Astrocyte of the cerebellum (primary cell): Measurements from ENCODE around the gene STARD8.

Experiments
- DNase-seq: peaks from one replicate; pipeline ENCODE4 v3.0.0-alpha.2; 2011; ENCODE audit warnings: low read depth
- H3K4me3 ChIP-seq: 2 replicates; pipeline ENCODE4 v1.5.1; 2011; ENCODE audit warnings: mild to moderate bottlenecking, low read depth, low read length, moderate library complexity
- in situ Hi-C: cut with HindIII; loops from 2 replicates; pipeline ENCODE4 v1.10.0; 2017; ENCODE audit warnings: low sequenced_read_pairs
- TF ChIP-seq, protein P1 (sequence below): IDR thresholded peaks from 2 replicates; pipeline ENCODE4 v1.5.1; 2012; ENCODE audit warnings: low read length, low read depth, moderate library complexity, mild to moderate bottlenecking; ENCODE audit errors: missing control alignments

The STARD8 gene

DNA sequence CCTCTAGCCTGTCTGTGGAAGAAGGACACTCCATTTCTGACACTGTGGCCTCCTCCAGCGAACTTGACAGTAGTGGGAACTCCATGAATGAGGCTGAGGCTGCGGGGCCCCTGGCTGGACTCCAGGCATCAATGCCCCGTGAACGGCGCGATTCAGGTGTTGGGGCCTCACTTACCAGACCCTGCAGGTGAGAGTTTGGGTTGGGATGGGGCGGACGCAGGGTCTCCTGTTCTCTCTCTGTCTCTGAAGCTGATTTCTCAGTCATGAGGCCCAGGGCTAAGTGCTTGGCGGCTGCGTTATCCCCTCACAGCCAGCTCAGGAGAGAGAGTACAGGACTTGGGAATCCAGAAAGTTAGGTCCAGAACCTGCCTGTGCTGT is 71.0 kb downstream of the STARD8 start:
- TF ChIP-seq, protein P1, sequence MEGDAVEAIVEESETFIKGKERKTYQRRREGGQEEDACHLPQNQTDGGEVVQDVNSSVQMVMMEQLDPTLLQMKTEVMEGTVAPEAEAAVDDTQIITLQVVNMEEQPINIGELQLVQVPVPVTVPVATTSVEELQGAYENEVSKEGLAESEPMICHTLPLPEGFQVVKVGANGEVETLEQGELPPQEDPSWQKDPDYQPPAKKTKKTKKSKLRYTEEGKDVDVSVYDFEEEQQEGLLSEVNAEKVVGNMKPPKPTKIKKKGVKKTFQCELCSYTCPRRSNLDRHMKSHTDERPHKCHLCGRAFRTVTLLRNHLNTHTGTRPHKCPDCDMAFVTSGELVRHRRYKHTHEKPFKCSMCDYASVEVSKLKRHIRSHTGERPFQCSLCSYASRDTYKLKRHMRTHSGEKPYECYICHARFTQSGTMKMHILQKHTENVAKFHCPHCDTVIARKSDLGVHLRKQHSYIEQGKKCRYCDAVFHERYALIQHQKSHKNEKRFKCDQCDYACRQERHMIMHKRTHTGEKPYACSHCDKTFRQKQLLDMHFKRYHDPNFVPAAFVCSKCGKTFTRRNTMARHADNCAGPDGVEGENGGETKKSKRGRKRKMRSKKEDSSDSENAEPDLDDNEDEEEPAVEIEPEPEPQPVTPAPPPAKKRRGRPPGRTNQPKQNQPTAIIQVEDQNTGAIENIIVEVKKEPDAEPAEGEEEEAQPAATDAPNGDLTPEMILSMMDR, result no peak
- in situ Hi-C loops, result no loop called here
- no peak for DNase-seq
- H3K4me3 ChIP-seq, result no peak overlapping the region

DNA sequence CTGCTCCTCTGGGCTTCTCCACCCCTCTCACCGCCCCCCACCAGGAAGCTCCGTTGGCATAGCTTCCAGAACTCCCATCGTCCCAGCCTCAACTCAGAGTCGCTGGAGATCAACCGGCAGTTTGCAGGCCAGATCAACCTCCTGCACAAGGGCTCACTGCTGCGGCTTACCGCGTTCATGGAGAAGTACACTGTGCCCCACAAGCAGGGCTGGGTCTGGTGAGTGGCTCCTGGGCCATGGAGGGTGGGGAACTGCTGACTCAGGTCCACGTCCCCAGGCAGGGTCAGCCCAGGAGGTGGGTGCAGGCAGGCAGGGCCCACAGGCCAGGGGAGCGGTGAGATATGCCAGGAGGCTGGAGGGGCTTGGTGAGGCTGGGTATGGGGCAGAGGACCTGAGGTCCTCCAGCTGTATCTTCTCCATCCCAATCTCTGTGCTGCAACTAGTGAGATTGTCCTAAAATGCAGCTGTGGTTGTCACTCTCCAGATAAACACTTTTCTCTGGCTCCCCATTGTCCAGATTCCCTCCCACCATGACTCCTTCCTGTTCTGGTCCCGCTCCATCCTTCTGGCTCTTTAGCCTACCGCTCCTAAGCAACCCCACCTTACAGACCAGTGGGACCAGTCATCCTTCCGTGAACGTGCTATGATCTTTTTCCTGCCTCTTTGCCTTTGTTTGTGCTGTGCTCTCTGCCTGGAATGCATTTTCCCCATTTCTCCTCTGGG is 71.9 kb downstream of the STARD8 start:
- no peak for DNase-seq
- no peak overlapping the region for H3K4me3 ChIP-seq
- in situ Hi-C loops, result no loop called here
- TF ChIP-seq, protein P1, result no peak

DNA sequence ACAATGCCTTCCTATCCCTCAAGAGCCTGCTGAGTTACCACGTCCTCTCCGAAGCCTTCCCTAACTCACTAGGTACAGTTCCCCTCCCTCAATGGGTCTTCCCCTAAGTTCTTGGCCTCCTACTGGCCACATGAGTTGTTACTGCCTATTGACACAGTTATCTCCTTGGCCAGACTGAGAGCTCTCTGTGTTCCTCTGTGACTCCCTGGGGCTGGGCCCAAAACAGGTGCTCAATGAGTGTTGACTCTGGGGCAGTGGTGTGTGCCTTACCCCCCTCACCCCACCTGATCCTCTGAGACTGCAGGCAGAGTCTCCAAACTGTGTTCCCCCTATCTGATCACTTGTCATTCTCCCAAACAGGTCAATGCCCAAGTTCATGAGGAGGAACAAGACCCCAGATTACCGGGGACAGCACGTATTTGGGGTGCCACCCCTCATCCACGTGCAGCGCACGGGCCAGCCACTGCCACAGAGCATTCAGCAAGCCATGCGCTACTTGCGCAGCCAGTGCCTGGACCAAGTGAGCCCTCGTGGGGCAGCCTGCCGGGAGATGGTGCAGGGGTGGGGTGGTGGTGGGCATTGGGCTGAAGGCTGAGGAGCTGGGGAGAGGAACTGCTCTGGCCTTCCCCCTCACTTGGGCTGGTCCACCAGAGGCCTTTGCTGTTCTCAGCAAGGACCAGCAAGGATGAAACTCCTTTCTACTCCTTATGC is 72.6 kb downstream of the STARD8 start:
- in situ Hi-C loops, result no loop called here
- TF ChIP-seq, protein P1, result peak; percentile 33
- no peak for DNase-seq
- H3K4me3 ChIP-seq, result no peak overlapping the region

DNA sequence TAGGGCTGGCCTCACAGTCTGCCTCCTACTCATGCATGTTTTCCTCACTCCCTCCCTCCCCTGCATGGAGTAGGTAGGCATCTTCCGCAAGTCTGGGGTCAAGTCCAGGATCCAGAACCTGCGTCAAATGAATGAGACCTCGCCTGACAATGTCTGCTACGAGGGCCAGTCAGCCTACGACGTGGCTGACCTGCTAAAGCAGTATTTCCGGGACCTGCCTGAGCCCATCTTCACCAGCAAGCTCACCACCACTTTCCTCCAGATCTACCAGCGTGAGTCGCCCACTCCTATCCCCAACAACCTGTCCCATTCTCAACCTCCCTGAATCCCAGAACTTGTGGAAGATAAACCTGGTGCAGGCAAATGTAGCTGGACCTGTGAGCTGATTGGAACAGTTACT is 73.4 kb downstream of the STARD8 start:
- no peak overlapping the region for H3K4me3 ChIP-seq
- in situ Hi-C loops, result no loop called here
- TF ChIP-seq, protein P1, result no peak
- DNase-seq, result no peak

DNA sequence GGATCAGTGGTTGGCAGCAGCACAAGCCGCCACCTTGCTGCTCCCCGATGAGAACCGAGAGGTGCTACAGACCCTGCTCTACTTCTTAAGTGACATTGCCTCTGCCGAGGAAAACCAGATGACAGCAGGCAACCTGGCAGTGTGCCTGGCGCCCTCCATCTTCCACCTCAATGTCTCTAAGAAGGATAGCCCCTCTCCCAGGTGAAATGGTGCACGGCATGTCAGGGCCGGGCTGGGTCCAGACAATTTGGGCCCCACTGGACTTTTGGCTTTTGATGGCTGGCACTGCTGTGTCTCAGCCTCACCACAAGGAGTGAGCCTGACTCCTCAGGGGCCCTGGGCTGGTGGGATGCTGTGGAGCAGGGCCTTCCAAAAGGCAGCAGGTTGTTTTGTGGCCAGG is 74.1 kb downstream of the STARD8 start:
- H3K4me3 ChIP-seq, result no peak overlapping the region
- TF ChIP-seq, protein P1, result no peak
- in situ Hi-C loops, result no loop called here

DNA sequence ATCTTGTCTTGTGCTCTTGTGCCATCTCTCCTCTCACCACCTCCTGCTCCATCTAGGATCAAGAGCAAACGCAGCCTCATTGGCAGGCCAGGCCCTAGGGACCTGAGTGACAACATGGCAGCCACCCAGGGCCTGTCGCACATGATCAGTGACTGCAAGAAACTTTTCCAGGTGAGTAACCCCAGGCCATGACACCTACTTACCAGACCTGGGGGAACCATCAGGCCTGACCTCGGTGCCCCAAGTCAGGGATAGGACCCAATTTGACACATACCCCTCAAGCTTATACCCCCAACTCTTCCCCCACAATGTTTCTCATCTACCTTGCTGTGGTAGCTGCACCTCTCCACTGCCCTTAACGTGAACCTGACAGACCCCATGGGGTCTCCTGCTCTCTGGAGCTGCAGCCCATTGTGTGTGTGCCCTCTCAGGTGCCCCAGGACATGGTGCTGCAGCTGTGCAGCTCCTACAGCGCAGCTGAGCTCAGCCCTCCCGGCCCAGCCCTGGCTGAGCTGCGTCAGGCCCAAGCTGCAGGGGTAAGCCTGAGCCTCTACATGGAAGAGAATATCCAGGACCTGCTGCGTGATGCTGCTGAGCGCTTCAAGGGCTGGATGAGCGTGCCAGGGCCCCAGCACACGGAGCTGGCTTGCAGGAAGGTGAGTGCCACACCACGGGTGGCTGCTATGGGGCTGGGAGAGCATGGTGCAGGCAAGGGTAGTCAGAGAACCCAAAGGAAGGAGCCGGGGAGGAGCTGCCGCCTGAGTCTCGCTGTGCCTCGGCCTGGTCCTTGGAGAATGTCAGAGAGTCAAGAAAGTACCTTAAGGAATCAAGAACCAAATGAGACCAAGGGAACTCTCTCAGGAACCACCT is 74.8 kb downstream of the STARD8 start:
- H3K4me3 ChIP-seq, result no peak overlapping the region
- TF ChIP-seq, protein P1, result no peak
- in situ Hi-C loops, result no loop called here
- DNase-seq, result no peak

More for the DNA sequence above, 74.1 kb downstream of the STARD8 start:
- DNase-seq, result no peak
